ENCODE measurements around the gene SORL1-AS1.

SORL1-AS1 gene

GRCh38 chr11:121449626-121450025 is 3.1 kb downstream of the SORL1-AS1 start:
- Histone ChIP-seq H3K4me1 (ENCODE audit: insufficient read depth, low read length) (peaks cover 8% of the 10 kb centered on the region; the same call in 1 of the 2 replicates), H3K4ac (ENCODE audit: low read depth, low read length) (no peak overlapping the region), H4K20me1 (ENCODE audit: control insufficient read depth, insufficient read depth, insufficient read length) (no peaks in the 10 kb centered on the region), H3K27me3 (ENCODE audit: insufficient read depth, low read length) (no peaks in the 10 kb centered on the region), H2BK20ac (ENCODE audit: low read depth, low read length, poor library complexity, severe bottlenecking) (no peak overlapping the region), H2BK5ac (ENCODE audit: insufficient read length, low read length) (no peak overlapping the region), H3K23me2 (ENCODE audit: insufficient read length, low read depth, low read length, poor library complexity, severe bottlenecking) (peaks cover 12% of the 10 kb centered on the region), H3K9ac (ENCODE audit: extremely low read depth, insufficient read length, low read length) (no peak overlapping the region), H3K27ac (ENCODE audit: insufficient read length, low read depth, low read length) (no peak overlapping the region), H3K23ac (ENCODE audit: insufficient read length, low read depth, low read length) (no peak overlapping the region), H2BK12ac (ENCODE audit: insufficient read length, low read depth, low read length) (no peak overlapping the region), H2AFZ (ENCODE audit: low read length) (no peak overlapping the region), H4K91ac (ENCODE audit: insufficient read length, low read depth, low read length) (no peak overlapping the region), H4K8ac (replicated peaks; ENCODE audit: insufficient read length, low read depth, low read length) (no peak overlapping the region), H2AK5ac (ENCODE audit: insufficient read length, low read length) (no peak overlapping the region), H2BK120ac (ENCODE audit: low read depth, low read length, poor library complexity, severe bottlenecking) (no peak overlapping the region), H3K4me2 (ENCODE audit: insufficient read depth, insufficient read length, low read length) (no peak overlapping the region), H3K79me1 (ENCODE audit: insufficient read depth, low read depth, low read length, poor library complexity, severe bottlenecking) (no peaks in the 10 kb centered on the region), H3K18ac (ENCODE audit: insufficient read length, low read depth, low read length) (no peak overlapping the region), H3K56ac (ENCODE audit: insufficient read length, low read depth, low read length) (no peak overlapping the region), H3K79me2 (ENCODE audit: insufficient read depth, low read length) (peaks cover 10% of the 10 kb centered on the region; the same call in 1 of the 2 replicates), H3K14ac (ENCODE audit: insufficient read depth, low read length) (no peak overlapping the region), H2BK15ac (ENCODE audit: low read depth, low read length) (no peak overlapping the region), H3K9me3 (ENCODE audit: control insufficient read depth, low read depth, low read length) (no peaks in the 10 kb centered on the region), H4K5ac (ENCODE audit: insufficient read length, low read depth, low read length) (no peak overlapping the region), H3T11ph (ENCODE audit: low read length) (no peak overlapping the region)
- no peak for TF ChIP-seq CTCF (conservative IDR thresholded peaks at IDR 0.05)
- H3K27me3 Mint-ChIP-seq (ENCODE audit: low read depth): peaks cover 13% of the 10 kb centered on the region
- H3K4me3 Mint-ChIP-seq: no peak overlapping the region
- WGBS (ENCODE audit: extremely low coverage, insufficient read length, low lambda C conversion rate): no CpG with 5 or more reads among the region's 2 CpGs
- no peak overlapping the region for H3K27ac Mint-ChIP-seq
- H3K4me1 Mint-ChIP-seq: peaks cover 51 to 64% of the 10 kb centered on the region in 2 experiments
- no peak for DNase-seq
- peaks cover 0 to 2% (median 0%) of the 10 kb centered on the region in 3 experiments; a peak in 1 of 7 replicates for H3K36me3 Mint-ChIP-seq (ENCODE audit: insufficient read depth in 1 of 3, low read depth in 3 of 3)
- no peaks in the 10 kb centered on the region for H3K9me3 Mint-ChIP-seq
